Epithelial cell of esophagus (primary cell): Measurements from ENCODE around the gene SRSF4.
A peak's percentile ranks its signal among the peaks of the same experiment; 100 is the strongest.

Experiments
- DNase-seq: peaks from one replicate; pipeline ENCODE4 v3.0.0; 2010; ENCODE audit warnings: low read depth
- H3K4me3 ChIP-seq: 2 replicates; pipeline ENCODE4 v1.5.1; 2011; ENCODE audit warnings: mild to moderate bottlenecking, low read length, control low read depth
- CTCF ChIP-seq: IDR thresholded peaks from 2 replicates; pipeline ENCODE4 v1.5.1; 2011; ENCODE audit warnings: low read depth, mild to moderate bottlenecking, low read length, control low read depth, inconsistent platforms; ENCODE audit not compliant: insufficient read depth; ENCODE audit errors: missing control alignments

The SRSF4 gene

DNA sequence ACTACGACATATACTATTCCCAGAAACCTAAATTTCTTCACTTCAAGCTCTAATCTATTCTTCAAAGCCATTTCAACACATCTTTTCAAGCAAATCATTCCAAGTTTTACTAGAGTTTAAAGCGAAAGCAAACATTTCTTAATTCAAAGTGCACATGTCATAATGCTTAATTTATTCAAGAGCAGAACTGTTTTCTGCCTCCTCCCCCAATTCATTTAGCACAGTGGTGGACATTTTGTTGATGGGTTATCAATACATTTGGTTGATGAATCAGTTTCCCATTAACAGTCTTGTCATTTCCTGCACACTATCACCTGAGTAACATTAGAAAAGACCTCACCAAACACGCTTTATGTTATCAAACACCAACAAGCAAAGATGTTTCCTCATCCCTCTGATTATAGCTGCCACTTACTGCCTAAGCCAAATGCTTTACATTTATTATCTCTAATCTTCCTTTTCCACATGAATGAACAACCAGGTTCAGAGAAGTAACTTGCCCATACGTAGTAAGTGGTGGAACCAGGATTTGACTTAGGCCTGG is 2.0 kb downstream of the SRSF4 start:
- no peak for DNase-seq
- TF ChIP-seq CTCF, result no peak

DNA sequence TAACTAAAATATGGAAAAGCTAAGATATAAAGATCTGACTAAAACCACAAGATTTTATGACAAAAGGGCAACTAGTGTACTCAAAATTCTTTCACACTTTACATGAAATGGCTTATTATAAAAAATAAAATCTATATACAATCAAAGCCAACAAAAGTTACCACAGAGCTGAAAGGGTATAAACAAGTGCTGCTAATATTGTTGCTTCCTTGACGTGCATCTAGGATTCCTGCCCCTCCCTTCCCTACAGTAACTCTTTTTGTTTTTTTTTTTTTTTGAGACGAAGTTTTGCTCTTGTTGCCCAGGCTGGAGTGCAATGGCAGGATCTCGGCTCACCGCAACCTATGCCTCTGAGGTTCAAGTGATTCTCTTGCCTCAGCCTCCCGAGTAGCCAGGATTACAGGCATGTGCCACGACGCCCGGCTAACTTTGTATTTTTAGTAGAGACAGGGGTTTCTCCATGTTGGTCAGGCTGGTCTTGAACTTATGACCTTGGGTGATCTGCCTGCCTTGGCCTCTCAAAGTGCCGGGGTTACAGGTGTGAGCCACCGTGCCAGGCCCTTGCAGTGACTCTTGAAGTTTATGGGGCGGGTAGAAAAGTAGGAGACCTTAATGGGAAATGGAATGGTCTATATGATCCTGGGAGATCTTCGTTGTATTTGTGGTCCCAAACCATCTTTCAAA is 4.5 kb downstream of the SRSF4 start:
- H3K4me3 ChIP-seq, result no peak overlapping the region
- no peak for DNase-seq
- no peak for TF ChIP-seq CTCF

More for the DNA sequence above, 2.0 kb downstream of the SRSF4 start:
- H3K4me3 ChIP-seq, result peak overlapping the region; percentile 65

DNA sequence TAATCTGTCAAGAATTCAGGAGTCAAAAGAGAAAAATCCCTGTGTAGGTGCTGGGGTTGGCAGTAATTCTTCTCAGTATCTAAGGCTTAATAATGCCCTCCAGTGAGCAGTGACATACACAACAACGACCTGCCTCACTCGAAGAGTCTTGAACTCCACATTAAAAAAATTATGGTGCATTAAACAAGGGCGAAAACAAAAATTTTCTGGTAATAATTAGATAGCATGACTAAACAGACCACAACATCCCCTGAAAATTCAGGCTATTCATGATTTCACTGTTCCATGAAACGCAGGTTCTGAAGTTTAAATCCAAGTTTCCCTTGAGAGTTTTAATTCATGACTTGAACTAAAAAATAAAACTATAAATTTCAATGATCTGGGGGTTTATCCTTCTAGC is 5.1 kb downstream of the SRSF4 start:
- no peak overlapping the region for H3K4me3 ChIP-seq
- TF ChIP-seq CTCF, result no peak
- DNase-seq, result no peak

GRCh38 chr1:29172415-29172939 is 9.2 kb downstream of the SRSF4 start:
- TF ChIP-seq CTCF, result no peak
- no peak for DNase-seq

DNA sequence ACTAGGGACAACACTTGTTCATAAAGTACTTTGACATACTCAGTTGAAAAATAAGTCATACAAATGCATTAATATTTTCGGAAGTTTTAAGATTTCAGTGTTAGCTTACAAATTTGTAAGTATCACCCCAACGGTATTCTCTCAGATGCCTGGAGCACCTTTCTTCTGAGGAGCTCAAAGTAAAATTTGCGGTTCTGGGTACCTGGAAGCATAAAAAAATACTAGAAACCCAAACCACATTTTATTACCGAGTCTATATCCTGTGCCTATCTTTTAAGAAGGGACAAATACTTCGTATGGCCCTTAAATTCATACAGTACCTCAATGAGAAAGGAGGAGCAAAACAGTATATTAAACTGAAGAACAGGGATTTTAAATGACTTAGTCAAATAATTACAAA is 10.2 kb downstream of the SRSF4 start:
- no peak for DNase-seq
- no peak overlapping the region for H3K4me3 ChIP-seq
- no peak for TF ChIP-seq CTCF

More at GRCh38 chr1:29172415-29172939, 9.2 kb downstream of the SRSF4 start:
- no peak overlapping the region for H3K4me3 ChIP-seq

DNA sequence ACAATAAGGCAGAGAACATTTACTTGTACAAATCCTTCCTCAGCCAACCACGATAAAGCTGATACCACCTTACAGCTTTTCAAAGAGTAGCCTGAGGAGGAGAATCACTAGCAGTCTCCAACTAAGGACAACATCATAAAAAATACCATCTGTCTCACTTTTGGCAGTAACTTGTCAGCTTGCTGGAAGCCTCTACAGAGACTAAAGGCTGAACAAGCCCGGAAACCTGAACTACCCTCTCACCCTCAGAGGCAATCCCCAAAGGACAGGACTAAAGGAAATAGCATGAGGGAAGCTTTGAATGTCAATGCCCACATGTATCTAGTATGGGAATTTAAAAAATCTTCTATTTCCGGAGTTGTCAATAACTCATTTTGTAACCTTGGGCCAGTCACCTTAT is 10.6 kb downstream of the SRSF4 start:
- H3K4me3 ChIP-seq, result no peak overlapping the region
- DNase-seq, result no peak
- TF ChIP-seq CTCF, result no peak

GRCh38 chr1:29169976-29170375 is 11.7 kb downstream of the SRSF4 start:
- H3K4me3 ChIP-seq, result no peak overlapping the region
- DNase-seq, result no peak
- no peak for TF ChIP-seq CTCF
